MCF 10A (cell line): ENCODE results near the gene WFIKKN2. TPM values are rescaled to one million over a fixed set of nuclear protein-coding genes. Genes with fewer than 3 reads are reported as not detected.

Source experiments
- BruUV-seq: library from RNA; stranded (reverse); fragments of 400-500 nt; replicated peaks from 2 replicates; lab custom pipeline; 2021; lab: Mats Ljungman, UMichigan
- CTCF ChIA-PET: fragments of 300-600 bp; sonication (Branson Sonifier 250); formaldehyde crosslinking; extraction: SDS; loops from one replicate; lab custom pipeline; 2021; ENCODE audit warnings: antibody characterized with exemption, inconsistent platforms; lab: Yijun Ruan, JAX
- POLR2A ChIA-PET: fragments of 300-600, 350-650 bp; sonication (Branson Sonifier 250); formaldehyde crosslinking; extraction: SDS; loops from one replicate; lab custom pipeline; 2020; ENCODE audit warnings: antibody characterized with exemption, inconsistent platforms; lab: Yijun Ruan, JAX
- DNase-seq: peaks from one replicate; pipeline ENCODE4 v3.0.0-alpha.2; 2018; ENCODE audit not compliant: unreplicated experiment
- H3K27ac Mint-ChIP-seq: one replicate; pipeline ENCODE4 v1.8.0; 2022; ENCODE audit warnings: mild to moderate bottlenecking, low read depth, mixed read lengths; ENCODE audit not compliant: unreplicated experiment
- H3K27me3 Mint-ChIP-seq: one replicate; pipeline ENCODE4 v1.8.0; 2022; ENCODE audit warnings: mixed read lengths; ENCODE audit not compliant: insufficient read depth, unreplicated experiment
- H3K36me3 Mint-ChIP-seq: one replicate; pipeline ENCODE4 v1.8.0; 2022; ENCODE audit warnings: mild to moderate bottlenecking, moderate library complexity, mixed read lengths; ENCODE audit not compliant: insufficient read depth, unreplicated experiment
- H3K4me1 Mint-ChIP-seq: one replicate; pipeline ENCODE4 v1.8.0; 2022; ENCODE audit warnings: mixed read lengths; ENCODE audit not compliant: insufficient read depth, unreplicated experiment
- H3K4me3 Mint-ChIP-seq: one replicate; pipeline ENCODE4 v1.8.0; 2022; ENCODE audit warnings: mild to moderate bottlenecking, moderate library complexity, mixed read lengths; ENCODE audit not compliant: unreplicated experiment
- H3K9me3 Mint-ChIP-seq: one replicate; pipeline ENCODE4 v1.8.0; 2022; ENCODE audit warnings: mixed read lengths; ENCODE audit not compliant: unreplicated experiment
- CTCF ChIP-seq: fragments of 200-600 bp; IDR thresholded peaks from one replicate; pipeline ENCODE4 v1.8.0; 2022; ENCODE audit warnings: antibody characterized with exemption, mild to moderate bottlenecking; ENCODE audit not compliant: unreplicated experiment
- intact Hi-C: fragments of 100-400 bp; cut with micrococcal nuclease; formaldehyde crosslinking; loops from 2 replicates; pipeline ENCODE4 v1.14.1; 2022
- total RNA-seq: library from RNA; stranded (reverse); gene quantifications from 2 replicates; pipeline ENCODE4 v1.2.3, GENCODE V29; 2022

WFIKKN2 gene
- total RNA-seq, 1 experiment from 2014 or later = not detected

DNA sequence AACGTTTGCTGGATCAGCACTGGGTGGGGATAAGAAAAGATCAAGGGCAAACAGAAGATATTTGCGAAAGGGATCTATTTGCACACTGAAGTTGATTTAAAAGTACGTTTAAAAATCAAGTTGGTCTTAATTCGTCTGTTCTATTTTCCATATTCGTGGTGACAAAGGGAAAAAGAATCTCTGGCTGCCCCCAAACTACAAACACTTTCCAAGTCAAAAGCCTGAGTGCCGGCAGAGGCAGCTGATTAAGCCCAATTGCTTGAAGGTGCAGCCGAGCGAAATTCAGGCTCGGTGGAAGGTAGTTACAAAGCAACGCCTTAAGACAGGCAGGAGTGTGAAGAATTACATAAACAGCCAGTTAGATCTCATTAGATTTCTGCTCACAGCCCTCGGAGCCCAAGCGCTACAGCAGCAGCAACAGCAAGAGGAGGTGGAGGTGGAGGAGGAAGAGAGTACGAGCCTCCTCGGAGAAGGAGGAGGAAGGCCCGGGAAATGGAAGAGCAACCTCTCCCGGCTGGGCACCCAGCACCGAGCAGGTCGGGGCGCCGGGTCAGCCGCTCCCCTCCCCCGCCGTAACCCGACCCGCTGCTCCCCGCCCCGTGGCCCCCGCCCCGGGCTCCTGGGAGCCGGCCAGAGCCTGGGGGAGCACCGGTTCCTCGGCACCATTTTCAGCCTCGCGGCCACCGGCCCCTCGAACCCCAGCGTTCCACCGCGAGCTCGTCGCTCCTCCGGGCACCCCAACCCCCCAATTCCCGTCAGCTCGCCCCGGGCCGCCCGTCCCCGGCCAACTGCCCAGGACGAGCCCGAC, 29.9 kb downstream of the WFIKKN2 start:
- peak; percentile 62 for DNase-seq
- ChIA-PET POLR2A (interaction anchor here (0.6 to 10.4 kb wide), 31 partner anchors 11 to 1862 kb away, joined by 3 to 473 read pairs (median 6); partner anchors contain the start of genes NME1 and SPAG9), CTCF (interaction anchor here (0.6 to 6.3 kb wide), 7 partner anchors 12 to 90 kb away, joined by 3 to 71 read pairs (median 8); no protein-coding TSS in a partner anchor)
- Mint-ChIP-seq H3K27me3 (no peaks in the 10 kb centered on the region), H3K9me3 (no peaks in the 10 kb centered on the region), H3K27ac (peak overlapping the region; percentile 93), H3K36me3 (peaks cover 60% of the 10 kb centered on the region), H3K4me1 (peaks cover 20% of the 10 kb centered on the region), H3K4me3 (peak overlapping the region; percentile 73)
- TSS peak; percentile 37 for BruUV-seq
- no peak for TF ChIP-seq CTCF
- intact Hi-C loops = loop anchor here (5.0 kb wide), 1 partner anchor 287 kb away; the partner anchor contains the start of gene NME1

DNA sequence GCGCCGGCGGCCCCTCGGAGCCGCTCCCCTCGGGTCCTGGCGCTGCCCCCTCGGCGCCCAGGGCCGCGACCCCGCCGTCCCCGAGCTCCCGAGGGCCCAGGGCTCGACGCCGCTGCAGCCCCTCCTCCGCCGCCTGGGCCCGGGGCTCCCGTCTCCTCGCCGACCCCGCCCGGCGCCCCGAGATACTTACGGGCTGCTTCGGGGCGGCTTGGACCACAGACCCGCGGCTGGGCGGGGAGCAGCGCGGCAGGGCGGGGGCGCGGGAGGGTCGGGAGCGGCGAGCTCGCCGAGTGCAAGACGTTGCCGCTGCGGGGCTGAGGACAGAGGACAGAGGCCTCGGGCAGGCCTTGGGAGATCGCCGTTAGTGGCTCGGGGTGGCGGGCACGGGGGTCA, 30.5 kb downstream of the WFIKKN2 start:
- H3K4me1 Mint-ChIP-seq = peaks cover 20% of the 10 kb centered on the region
- H3K27ac Mint-ChIP-seq = peak overlapping the region; percentile 93
- no peak for DNase-seq
- peak overlapping the region; percentile 73 for H3K4me3 Mint-ChIP-seq
- no peak for TF ChIP-seq CTCF
- no peaks in the 10 kb centered on the region for H3K27me3 Mint-ChIP-seq
- ChIA-PET CTCF (interaction anchor here (0.6 to 6.3 kb wide), 7 partner anchors 13 to 89 kb away, joined by 3 to 71 read pairs (median 8); no protein-coding TSS in a partner anchor), POLR2A (interaction anchor here (0.6 to 10.4 kb wide), 37 partner anchors 10 to 587 kb away, joined by 3 to 473 read pairs (median 6); partner anchors contain the start of genes LUC7L3, NME1, NME2 and SPAG9)
- H3K9me3 Mint-ChIP-seq = no peaks in the 10 kb centered on the region
- intact Hi-C loops = loop anchor here (1.0 to 5.0 kb wide), 2 partner anchors 67 to 286 kb away; partner anchors contain the start of gene NME1
- no TSS peak for BruUV-seq
- peaks cover 54% of the 10 kb centered on the region for H3K36me3 Mint-ChIP-seq

DNA sequence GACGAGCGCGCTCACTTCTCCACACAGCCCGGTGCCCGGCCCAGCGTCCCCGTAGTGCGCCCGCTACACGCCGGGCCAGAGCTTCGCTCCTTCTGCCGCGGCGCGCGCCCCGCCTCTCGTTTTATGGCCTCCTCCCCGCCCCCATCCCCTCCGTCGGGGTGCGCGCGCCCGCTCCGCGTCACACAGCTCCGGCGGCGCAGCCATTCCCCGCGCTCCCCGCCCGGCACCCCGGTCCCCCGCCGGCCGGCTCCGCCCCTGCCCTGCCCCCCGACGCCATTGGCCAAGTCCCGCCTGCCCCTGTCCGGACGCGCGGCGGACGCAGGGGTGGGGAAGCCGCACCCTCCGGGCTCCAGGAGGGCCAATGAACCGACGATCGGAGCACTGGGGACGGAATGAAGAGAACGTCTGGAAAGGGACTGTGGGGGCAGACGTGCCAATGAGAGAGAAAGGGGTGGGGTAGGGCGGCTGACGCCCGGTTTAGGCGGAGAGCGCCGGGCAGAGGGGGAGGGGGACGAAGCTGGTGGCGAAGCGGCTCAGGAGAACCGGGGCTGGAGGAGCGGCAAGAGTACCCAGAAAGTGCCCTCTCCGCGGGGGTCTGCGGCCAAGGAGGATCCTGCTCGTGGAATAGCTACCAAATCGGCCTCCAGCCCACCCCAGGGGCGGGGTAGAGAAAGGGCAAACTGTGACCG, 31.0 kb downstream of the WFIKKN2 start, which contains the start of gene TOB1:
TOB1 (minus strand) TSS at position 94 of the 689 bp plus-strand sequence. CDS start 2,337 bp downstream, outside the sequence.
- DNase-seq = peak; percentile 99
- ChIA-PET CTCF (interaction anchor here (0.7 to 6.3 kb wide), 11 partner anchors 14 to 89 kb away, joined by 3 to 71 read pairs (median 5); no protein-coding TSS in a partner anchor), POLR2A (interaction anchor here (0.6 to 10.4 kb wide), 45 partner anchors 8 to 587 kb away, joined by 3 to 473 read pairs (median 6); partner anchors contain the start of genes LUC7L3, NME1, NME2 and SPAG9)
- intact Hi-C loops = loop anchor here (1.0 to 5.0 kb wide), 2 partner anchors 67 to 286 kb away; partner anchors contain the start of gene NME1
- peak within 1 kb of the TSS; percentile 93 for H3K27ac Mint-ChIP-seq
- BruUV-seq = no TSS peak
- H3K4me1 Mint-ChIP-seq = peaks cover 20% of the 10 kb centered on the region
- TF ChIP-seq CTCF = no peak
- peak within 1 kb of the TSS; percentile 73 for H3K4me3 Mint-ChIP-seq
- H3K36me3 Mint-ChIP-seq = peaks cover 49% of the 10 kb centered on the region
- H3K9me3 Mint-ChIP-seq = no peaks in the 10 kb centered on the region
- no peaks in the 10 kb centered on the region for H3K27me3 Mint-ChIP-seq
